ENCODE measurements around the gene PCAT6. TPM values are rescaled to one million over a fixed set of nuclear protein-coding genes. Genes with fewer than 3 reads are reported as not detected.

Gene PCAT6
- total and polyA plus RNA-seq, 2 donors (not counting 3 experiments of a cell fraction or from before 2014, with no cell fraction given): 1.7 to 2.4 TPM

DNA sequence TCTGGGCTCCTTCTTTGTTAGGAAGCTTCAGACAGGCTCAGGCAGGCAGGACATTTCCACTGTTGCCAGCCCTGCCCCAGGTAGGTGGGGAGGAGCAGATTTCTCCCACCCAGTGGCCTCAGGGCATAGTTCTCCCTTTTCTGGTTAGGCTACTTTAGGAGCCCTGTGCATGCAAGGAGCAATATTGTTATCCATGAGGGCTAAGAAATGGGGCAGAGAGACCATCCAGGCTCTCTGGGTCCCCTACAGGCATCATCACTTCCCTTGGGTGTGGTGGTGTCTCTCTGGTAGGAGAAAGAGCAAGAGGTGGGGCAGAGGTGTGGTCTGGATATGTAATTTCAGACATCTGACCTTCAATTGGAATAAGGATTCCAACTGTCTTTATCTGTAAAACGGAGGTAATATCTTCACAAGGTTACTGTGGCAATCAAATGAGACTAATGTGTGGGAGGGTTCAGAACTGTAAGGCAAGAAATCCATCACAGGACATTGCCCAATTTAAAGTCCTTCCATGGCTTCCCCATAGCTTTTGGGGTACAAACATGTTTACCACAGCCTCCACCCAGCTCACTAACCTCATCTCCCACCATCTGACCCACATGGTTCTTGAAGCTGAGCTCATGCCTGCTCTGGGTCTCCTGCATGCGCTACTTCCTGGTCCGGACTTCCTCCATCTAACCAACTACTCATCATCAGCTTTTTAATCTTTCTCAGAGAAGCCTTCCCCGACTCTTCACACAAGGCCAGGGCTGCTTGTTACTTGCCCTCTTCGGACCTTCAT lies 26.1 kb downstream of the PCAT6 start:
- Histone ChIP-seq H3K9me1 (replicated peaks; ENCODE audit: control insufficient read depth, extremely low read depth, insufficient read depth, low read length) (no peaks in the 10 kb centered on the region), H3K4me3 (replicated peaks in 1 of 3; ENCODE audit: insufficient read depth in 1 of 3, low read depth in 1 of 3, low read length in 3 of 3) (no peak overlapping the region), H3K27ac (ENCODE audit: insufficient read depth, low read depth, low read length) (no peak overlapping the region), H4K20me1 (replicated peaks; ENCODE audit: control insufficient read depth, extremely low read depth, insufficient read depth, low read length) (no peaks in the 10 kb centered on the region), H3K79me2 (ENCODE audit: control insufficient read depth, insufficient read depth, low read length) (no peaks in the 10 kb centered on the region), H3K4me2 (ENCODE audit: insufficient read depth, low read length) (no peak overlapping the region), H3K4me1 (ENCODE audit: control insufficient read depth, extremely low read depth, insufficient read depth, low read length) (no peaks in the 10 kb centered on the region), H3K9me3 (replicated peaks; ENCODE audit: control insufficient read depth, insufficient read depth, low read length) (no peaks in the 10 kb centered on the region), H3K36me3 (ENCODE audit: control insufficient read depth in 2 of 2, extremely low read depth in 1 of 2, insufficient read depth in 2 of 2, low read length in 2 of 2) (no peaks in the 10 kb centered on the region), H3K9ac (replicated peaks; ENCODE audit: extremely low read depth, insufficient read depth, low read length) (no peak overlapping the region), H2AFZ (ENCODE audit: low read depth, low read length) (no peak overlapping the region), H3K27me3 (ENCODE audit: control insufficient read depth in 2 of 2, insufficient read depth in 2 of 2, low read length in 2 of 2) (peaks cover 7 to 12% of the 10 kb centered on the region in 2 experiments)
- intact Hi-C loops (cut with micrococcal nuclease): no loop called here
- no TSS peak for BruUV-seq (replicated peaks)
- CTCF ChIA-PET: no interaction called here
- POLR2A ChIA-PET: no interaction called here
- no peak for FAIRE-seq
- dilution Hi-C loops (cut with MboI; ENCODE audit: extremely low pct_ligation_motif_present, low sequenced_read_pairs): no loop called here
- DNase-seq (ENCODE audit: low read depth, low spot score): no peak
- TF ChIP-seq, protein P1, sequence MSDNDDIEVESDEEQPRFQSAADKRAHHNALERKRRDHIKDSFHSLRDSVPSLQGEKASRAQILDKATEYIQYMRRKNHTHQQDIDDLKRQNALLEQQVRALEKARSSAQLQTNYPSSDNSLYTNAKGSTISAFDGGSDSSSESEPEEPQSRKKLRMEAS (IDR thresholded peaks at IDR 0.05; ENCODE audit: insufficient read depth, insufficient read length): no peak

DNA sequence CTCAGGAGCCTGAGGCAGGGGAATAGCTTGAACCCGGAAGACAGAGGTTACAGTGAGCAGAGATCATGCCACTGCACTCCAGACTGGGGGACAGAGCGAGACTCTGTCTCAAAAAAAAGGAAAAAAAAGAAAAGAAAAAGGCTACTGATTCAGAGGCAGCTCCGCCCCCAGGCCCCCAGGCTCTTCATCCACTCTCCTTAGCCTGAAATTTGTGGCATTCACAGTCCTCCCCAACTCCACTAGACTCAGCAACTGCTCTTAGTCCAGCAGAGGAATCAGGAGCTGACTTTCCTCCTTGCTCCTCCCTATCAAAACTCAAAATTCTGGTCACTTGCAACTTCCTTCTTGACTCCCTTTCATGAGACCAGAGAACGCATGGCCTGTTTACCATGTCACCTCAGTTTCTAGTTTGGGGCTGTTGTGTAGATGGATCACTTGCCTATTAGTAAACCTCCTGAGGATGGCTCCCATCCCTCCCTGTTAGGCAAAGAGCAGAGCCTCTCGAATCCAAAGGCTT lies 27.1 kb downstream of the PCAT6 start:
- POLR2A ChIA-PET: no interaction called here
- Histone ChIP-seq H3K27me3 (ENCODE audit: control insufficient read depth in 2 of 2, insufficient read depth in 2 of 2, low read length in 2 of 2) (peaks cover 7 to 12% of the 10 kb centered on the region in 2 experiments), H3K4me1 (ENCODE audit: control insufficient read depth, extremely low read depth, insufficient read depth, low read length) (no peaks in the 10 kb centered on the region), H2AFZ (ENCODE audit: low read depth, low read length) (no peak overlapping the region), H3K4me2 (ENCODE audit: insufficient read depth, low read length) (no peak overlapping the region), H3K36me3 (ENCODE audit: control insufficient read depth in 2 of 2, extremely low read depth in 1 of 2, insufficient read depth in 2 of 2, low read length in 2 of 2) (no peaks in the 10 kb centered on the region), H3K9me1 (replicated peaks; ENCODE audit: control insufficient read depth, extremely low read depth, insufficient read depth, low read length) (no peaks in the 10 kb centered on the region), H4K20me1 (replicated peaks; ENCODE audit: control insufficient read depth, extremely low read depth, insufficient read depth, low read length) (no peaks in the 10 kb centered on the region), H3K4me3 (replicated peaks in 1 of 3; ENCODE audit: insufficient read depth in 1 of 3, low read depth in 1 of 3, low read length in 3 of 3) (no peak overlapping the region), H3K9ac (replicated peaks; ENCODE audit: extremely low read depth, insufficient read depth, low read length) (no peak overlapping the region), H3K27ac (ENCODE audit: insufficient read depth, low read depth, low read length) (no peak overlapping the region), H3K9me3 (replicated peaks; ENCODE audit: control insufficient read depth, insufficient read depth, low read length) (no peaks in the 10 kb centered on the region), H3K79me2 (ENCODE audit: control insufficient read depth, insufficient read depth, low read length) (no peaks in the 10 kb centered on the region)
- DNase-seq (ENCODE audit: low read depth, low spot score) (no peak), FAIRE-seq (no peak)
- no peak for TF ChIP-seq EZH2 (IDR thresholded peaks at IDR 0.05; ENCODE audit: borderline replicate concordance, low read depth, low read length, severe bottlenecking)
- TF ChIP-seq, protein P1 (IDR thresholded peaks at IDR 0.05; ENCODE audit: insufficient read depth, insufficient read length): no peak
- TF ChIP-seq JUN (IDR thresholded peaks at IDR 0.05; ENCODE audit: borderline replicate concordance, insufficient read depth, insufficient read length, low read depth): no peak
- TF ChIP-seq POLR2AphosphoS5 (IDR thresholded peaks at IDR 0.05; ENCODE audit: insufficient read depth, low read depth, low read length): no peak
- intact Hi-C loops (cut with micrococcal nuclease): no loop called here
- dilution Hi-C loops (cut with MboI; ENCODE audit: extremely low pct_ligation_motif_present, low sequenced_read_pairs): no loop called here
- CTCF ChIA-PET: no interaction called here
- no TSS peak for BruUV-seq (replicated peaks)
